Liver (tissue), 3 donors: ENCODE results near the gene SUGCT.

Source experiments
- ATF3 ChIP-seq: IDR thresholded peaks from 2 replicates; pipeline ENCODE4 v1.6.1; 2016; ENCODE audit warnings: antibody characterized with exemption
- CTCF ChIP-seq: fragments of 150-350 bp; IDR thresholded peaks from 2 replicates; pipeline ENCODE4 v1.5.1; 2017; ENCODE audit warnings: improper control_type of control experiment, low read depth, low read length; ENCODE audit not compliant: missing input control
- EGR1 ChIP-seq, 2 donors: IDR thresholded peaks; 2 replicates each; pipeline ENCODE4 v1.6.1; 2016 to 2018; ENCODE audit warnings: antibody characterized with exemption in 2 of 2, low read depth in 2 of 2
- FOXA1 ChIP-seq: IDR thresholded peaks from 2 replicates; pipeline ENCODE4 v1.6.1; 2016; ENCODE audit warnings: antibody characterized with exemption
- FOXA2 ChIP-seq: IDR thresholded peaks from 2 replicates; pipeline ENCODE4 v1.6.1; 2016; ENCODE audit warnings: antibody characterized with exemption
- HNF4G ChIP-seq: IDR thresholded peaks from 2 replicates; pipeline ENCODE4 v1.6.1; 2016; ENCODE audit warnings: antibody characterized with exemption
- MAX ChIP-seq: IDR thresholded peaks from 2 replicates; pipeline ENCODE4 v1.6.1; 2016; ENCODE audit warnings: antibody characterized with exemption
- RAD21 ChIP-seq, 2 donors: IDR thresholded peaks; 2 replicates each; pipeline ENCODE4 v1.6.1; 2016; ENCODE audit warnings: antibody characterized with exemption in 2 of 2, mild to moderate bottlenecking in 2 of 2
- RXRA ChIP-seq, 2 donors: IDR thresholded peaks; 2 replicates each; pipeline ENCODE4 v1.6.1; 2017 to 2018; ENCODE audit warnings: antibody characterized with exemption in 2 of 2, mild to moderate bottlenecking in 1 of 2
- SP1 ChIP-seq: IDR thresholded peaks from 2 replicates; pipeline ENCODE4 v1.6.1; 2018; ENCODE audit warnings: antibody characterized with exemption, mild to moderate bottlenecking
- TAF1 ChIP-seq: conservative IDR thresholded peaks from 2 replicates; pipeline ENCODE4 v1.6.1; 2016; ENCODE audit warnings: antibody characterized with exemption, mild to moderate bottlenecking
- YY1 ChIP-seq: IDR thresholded peaks from 2 replicates; pipeline ENCODE4 v1.6.1; 2016; ENCODE audit warnings: antibody characterized with exemption, mild to moderate bottlenecking
- ZBTB33 ChIP-seq: IDR thresholded peaks from 2 replicates; pipeline ENCODE4 v1.6.1; 2016; ENCODE audit warnings: antibody characterized with exemption
- donor health status: healthy.
- donor health status: healthy.

- TF ChIP-seq CTCF (no peak), ZBTB33 (no peak), TAF1 (no peak), RXRA (IDR thresholded peaks at IDR 0.05) (no peak), YY1 (no peak), SP1 (no peak), MAX (no peak), ATF3 (no peak), FOXA1 (no peak), RAD21 (IDR thresholded peaks at IDR 0.05) (no peak), FOXA2 (no peak), HNF4G (no peak), EGR1 (IDR thresholded peaks at IDR 0.05; ENCODE audit: low read depth in 2 of 2) (no peak)
Observed at GRCh38 chr7:40490603-40490924, 355.8 kb downstream of the SUGCT start.
